DOHH2 (cell line): ENCODE data around the gene MRPL18.

ENCODE experiments used
- H3F3A ChIP-seq: fragments of 200-600 bp; sonication (generic), shearing (Covaris generic); 2 replicates; pipeline ENCODE4 v1.6.0; 2016; ENCODE audit warnings: antibody characterized with exemption, mild to moderate bottlenecking; ENCODE audit not compliant: control insufficient read depth, insufficient read depth
- H3K27ac ChIP-seq: fragments of 200-600 bp; sonication (generic); 2 replicates; pipeline ENCODE4 v1.5.1; 2014; ENCODE audit warnings: low read depth, mild to moderate bottlenecking, low read length, moderate library complexity
- H3K27me3 ChIP-seq: fragments of 200-600 bp; sonication (generic); 2 replicates; pipeline ENCODE4 v1.6.1; 2014; ENCODE audit warnings: mild to moderate bottlenecking, low read length, mixed read lengths; ENCODE audit not compliant: control insufficient read depth
- H3K36me3 ChIP-seq: fragments of 200-600 bp; sonication (generic); 2 replicates; pipeline ENCODE4 v1.6.1; 2014; ENCODE audit warnings: mild to moderate bottlenecking, low read length, moderate library complexity, mixed read lengths; ENCODE audit not compliant: control insufficient read depth
- H3K4me1 ChIP-seq: fragments of 200-600 bp; sonication (generic); 2 replicates; pipeline ENCODE4 v1.6.1; 2014; ENCODE audit warnings: mild to moderate bottlenecking, low read length, mixed read lengths; ENCODE audit not compliant: control insufficient read depth
- H3K4me2 ChIP-seq: fragments of 200-600 bp; sonication (generic); 2 replicates; pipeline ENCODE4 v1.6.0; 2014; ENCODE audit warnings: mild to moderate bottlenecking, low read length, moderate library complexity
- H3K4me3 ChIP-seq: fragments of 200-600 bp; sonication (generic); 2 replicates; pipeline ENCODE4 v1.5.1; 2014; ENCODE audit warnings: mild to moderate bottlenecking, low read length, mixed read lengths
- H3K79me2 ChIP-seq: fragments of 200-600 bp; sonication (generic); 2 replicates; pipeline ENCODE4 v1.6.1; 2014; ENCODE audit warnings: mild to moderate bottlenecking, low read length, mixed read lengths; ENCODE audit not compliant: control insufficient read depth
- H3K9me2 ChIP-seq: fragments of 200-600 bp; sonication (generic); replicated peaks from 2 replicates; pipeline ENCODE4 v1.6.1; 2014; ENCODE audit warnings: mild to moderate bottlenecking, low read length, mixed read lengths; ENCODE audit not compliant: control insufficient read depth
- H3K9me3 ChIP-seq: fragments of 200-600 bp; sonication (generic); 2 replicates; pipeline ENCODE4 v1.6.1; 2014; ENCODE audit warnings: antibody characterized with exemption, low read length, mixed read lengths; ENCODE audit not compliant: control insufficient read depth, insufficient read depth
- H4K20me1 ChIP-seq: fragments of 200-600 bp; sonication (generic); 2 replicates; pipeline ENCODE4 v1.6.0; 2014; ENCODE audit warnings: low read depth, mild to moderate bottlenecking, antibody characterized with exemption, low read length, moderate library complexity; ENCODE audit not compliant: control insufficient read depth, insufficient read depth
- EZH2phosphoT487 ChIP-seq: fragments of 200-600 bp; sonication (generic); IDR thresholded peaks from 2 replicates; pipeline ENCODE4 v1.6.1; 2017; ENCODE audit warnings: borderline replicate concordance, mild to moderate bottlenecking, antibody characterized with exemption, low read length, moderate library complexity, mixed read lengths
- TF ChIP-seq, protein P1 (sequence below): fragments of 200-600 bp; sonication (generic); IDR thresholded peaks from one replicate; pipeline ENCODE4 v1.5.1; 2014; ENCODE audit warnings: antibody characterized with exemption, mild to moderate bottlenecking, low read depth, low read length; ENCODE audit not compliant: poor library complexity, severe bottlenecking

Gene MRPL18

DNA sequence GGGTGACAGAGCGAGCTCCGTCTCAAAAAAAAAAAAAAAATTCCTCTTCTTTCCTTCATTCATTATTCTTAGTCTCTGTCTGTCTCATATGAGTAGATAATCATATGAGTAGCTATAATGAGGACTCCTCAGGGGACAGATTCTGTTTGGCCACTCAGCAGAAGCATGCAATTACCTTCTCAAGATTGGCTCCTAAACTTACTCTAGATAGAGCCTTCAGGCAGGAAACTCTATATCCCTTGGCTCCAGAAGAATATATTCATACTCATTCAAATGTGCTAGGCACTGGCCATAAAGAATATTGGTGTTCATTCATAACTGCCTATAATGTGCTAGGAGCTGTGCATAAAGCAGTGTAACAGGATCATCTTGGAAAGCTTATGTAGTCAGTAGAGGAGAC lies 30.6 kb upstream of the MRPL18 start:
- H3K36me3 ChIP-seq: peaks cover 77% of the 10 kb centered on the region
- H3K79me2 ChIP-seq: peaks cover 41% of the 10 kb centered on the region
- H3F3A ChIP-seq: peaks cover 55% of the 10 kb centered on the region
- H3K27ac ChIP-seq: peak overlapping the region; percentile 48
- H3K4me3 ChIP-seq: no peak overlapping the region
- no peak for TF ChIP-seq EZH2phosphoT487
- TF ChIP-seq, protein P1, sequence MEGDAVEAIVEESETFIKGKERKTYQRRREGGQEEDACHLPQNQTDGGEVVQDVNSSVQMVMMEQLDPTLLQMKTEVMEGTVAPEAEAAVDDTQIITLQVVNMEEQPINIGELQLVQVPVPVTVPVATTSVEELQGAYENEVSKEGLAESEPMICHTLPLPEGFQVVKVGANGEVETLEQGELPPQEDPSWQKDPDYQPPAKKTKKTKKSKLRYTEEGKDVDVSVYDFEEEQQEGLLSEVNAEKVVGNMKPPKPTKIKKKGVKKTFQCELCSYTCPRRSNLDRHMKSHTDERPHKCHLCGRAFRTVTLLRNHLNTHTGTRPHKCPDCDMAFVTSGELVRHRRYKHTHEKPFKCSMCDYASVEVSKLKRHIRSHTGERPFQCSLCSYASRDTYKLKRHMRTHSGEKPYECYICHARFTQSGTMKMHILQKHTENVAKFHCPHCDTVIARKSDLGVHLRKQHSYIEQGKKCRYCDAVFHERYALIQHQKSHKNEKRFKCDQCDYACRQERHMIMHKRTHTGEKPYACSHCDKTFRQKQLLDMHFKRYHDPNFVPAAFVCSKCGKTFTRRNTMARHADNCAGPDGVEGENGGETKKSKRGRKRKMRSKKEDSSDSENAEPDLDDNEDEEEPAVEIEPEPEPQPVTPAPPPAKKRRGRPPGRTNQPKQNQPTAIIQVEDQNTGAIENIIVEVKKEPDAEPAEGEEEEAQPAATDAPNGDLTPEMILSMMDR: no peak
- peaks cover 33% of the 10 kb centered on the region for H3K4me1 ChIP-seq
- no peaks in the 10 kb centered on the region for H4K20me1 ChIP-seq
- no peaks in the 10 kb centered on the region for H3K9me3 ChIP-seq
- H3K4me2 ChIP-seq: 0 out of 2 replicates have a peak overlapping the region, but pooled peaks have one; percentile 22
- no peaks in the 10 kb centered on the region for H3K27me3 ChIP-seq
- no peaks in the 10 kb centered on the region for H3K9me2 ChIP-seq

DNA sequence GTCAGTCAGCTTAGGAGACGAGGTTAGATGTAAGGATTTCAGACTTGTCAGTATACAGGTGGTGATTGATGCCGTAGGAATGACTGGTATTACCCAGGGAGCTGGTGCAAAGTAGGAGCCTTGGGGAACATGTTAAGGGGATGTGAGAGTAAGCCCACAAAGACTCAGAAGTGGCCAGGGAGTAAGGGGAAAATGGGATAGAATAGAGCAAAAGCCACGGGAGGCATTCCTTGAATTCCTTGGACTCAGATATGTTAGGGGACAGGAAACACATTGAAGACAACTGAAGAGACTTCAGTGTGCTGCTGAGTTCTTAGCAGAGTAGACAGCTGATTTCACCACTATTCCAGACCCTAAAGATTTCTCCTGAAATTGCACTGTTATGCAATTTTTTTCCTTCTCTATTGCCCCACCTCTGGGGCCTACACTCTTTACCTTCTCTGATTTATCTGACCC lies 29.6 kb upstream of the MRPL18 start:
- H3K4me3 ChIP-seq: peak overlapping the region; percentile 98
- H3K4me1 ChIP-seq: peaks cover 37% of the 10 kb centered on the region
- H3K36me3 ChIP-seq: peaks cover 77% of the 10 kb centered on the region
- no peaks in the 10 kb centered on the region for H3K9me2 ChIP-seq
- peak overlapping the region; percentile 90 for H3K4me2 ChIP-seq
- H3F3A ChIP-seq: peaks cover 45% of the 10 kb centered on the region
- TF ChIP-seq, protein P1: no peak
- TF ChIP-seq EZH2phosphoT487: no peak
- no peaks in the 10 kb centered on the region for H3K9me3 ChIP-seq
- H4K20me1 ChIP-seq: no peaks in the 10 kb centered on the region
- no peaks in the 10 kb centered on the region for H3K27me3 ChIP-seq
- H3K79me2 ChIP-seq: peaks cover 41% of the 10 kb centered on the region
- H3K27ac ChIP-seq: peak overlapping the region; percentile 94

DNA sequence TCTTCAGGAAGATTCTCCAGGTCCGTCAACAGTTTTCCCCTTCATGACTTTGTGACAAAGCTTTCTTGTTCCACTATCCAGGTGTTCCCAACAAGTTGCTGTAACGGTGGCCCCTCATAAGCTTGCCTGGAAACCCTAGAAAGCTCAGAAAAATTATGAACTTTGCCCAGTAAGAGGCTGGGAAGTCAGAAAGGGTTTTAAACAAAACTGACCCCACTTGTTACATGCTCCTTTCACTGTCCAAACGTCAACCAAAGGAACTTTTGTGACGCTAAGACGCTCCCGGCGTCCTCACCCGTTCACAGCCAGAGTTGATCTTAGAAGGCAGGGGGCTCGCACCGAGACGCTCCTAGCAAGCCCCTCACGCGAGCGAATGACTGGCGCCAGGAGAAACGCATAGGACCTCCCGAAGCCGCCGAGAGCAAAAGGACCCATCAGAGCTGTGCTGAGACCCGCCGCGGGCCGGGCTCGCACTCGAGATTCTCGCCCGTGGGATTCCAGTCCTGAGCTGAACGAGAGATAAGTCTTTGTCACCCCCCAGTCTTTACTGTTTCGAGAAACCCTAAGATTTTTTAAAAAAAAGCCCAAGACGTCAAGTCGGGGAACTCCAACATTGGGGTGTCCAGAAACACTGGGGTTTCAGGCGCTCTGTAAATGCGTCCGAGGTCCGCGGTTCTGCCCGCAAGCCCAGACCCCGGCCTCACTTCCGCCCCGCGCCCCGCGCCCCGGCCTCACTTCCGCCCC lies 29.0 kb upstream of the MRPL18 start:
- Histone ChIP-seq H3K4me1 (peaks cover 37% of the 10 kb centered on the region), H4K20me1 (no peaks in the 10 kb centered on the region), H3F3A (peaks cover 38% of the 10 kb centered on the region), H3K27me3 (no peaks in the 10 kb centered on the region), H3K4me3 (peak overlapping the region; percentile 98), H3K9me3 (no peaks in the 10 kb centered on the region), H3K36me3 (peaks cover 77% of the 10 kb centered on the region), H3K4me2 (peak overlapping the region; percentile 90), H3K27ac (peak overlapping the region; percentile 94), H3K9me2 (no peaks in the 10 kb centered on the region), H3K79me2 (peaks cover 43% of the 10 kb centered on the region)
- TF ChIP-seq EZH2phosphoT487: no peak
- TF ChIP-seq, protein P1: no peak
